ENCODE results near the gene ARID1A.

Gene ARID1A

GRCh38 chr1:26827663-26828062 is 131.8 kb downstream of the ARID1A start:
- DNase-seq (ENCODE audit: low spot score): no peak

- DNase-seq (ENCODE audit: low spot score): no peak
Measured at GRCh38 chr1:26828411-26828991, 132.7 kb downstream of the ARID1A start.

GRCh38 chr1:26829184-26829911 is 133.5 kb downstream of the ARID1A start:
- no peak for DNase-seq (ENCODE audit: low spot score)

- no peak for DNase-seq (ENCODE audit: low spot score)
Measured at GRCh38 chr1:26831059-26831458, 135.2 kb downstream of the ARID1A start.
